Lung (tissue), 12 donors: ENCODE measurements around the gene SYNGR3. TPM values are rescaled to one million over a fixed set of nuclear protein-coding genes. Genes with fewer than 3 reads are reported as not detected.

Source experiments
- ATAC-seq: fragments of 200-7000 bp; cut with Tn5 transposase; one replicate; pipeline ENCODE4 v1.9.1; 2020; ENCODE audit warnings: moderate number of reproducible peaks; ENCODE audit not compliant: insufficient read depth, low FRiP score
- DNase-seq, 3 donors: peaks; one replicate each; pipeline ENCODE4 v3.0.0-alpha.2; 2013 to 2017
- H3K27ac ChIP-seq, 2 donors: one replicate each; pipeline ENCODE4 v1.5.1; 2013; ENCODE audit warnings: mild to moderate bottlenecking in 2 of 2, moderate library complexity in 2 of 2, control low read depth in 1 of 2, inconsistent platforms in 1 of 2, low read depth in 1 of 2, low read length in 1 of 2
- H3K27me3 ChIP-seq, 3 donors: one replicate each; pipeline ENCODE4 v1.5.1; 2013; ENCODE audit warnings: low read length in 2 of 3; ENCODE audit not compliant: control insufficient read depth in 3 of 3, insufficient read depth in 3 of 3
- H3K36me3 ChIP-seq, 4 donors: one replicate each; pipeline ENCODE4 v1.5.1; 2013; ENCODE audit warnings: low read length in 4 of 4, mild to moderate bottlenecking in 1 of 4, moderate library complexity in 1 of 4; ENCODE audit not compliant: control insufficient read depth in 4 of 4, insufficient read depth in 4 of 4
- H3K4me1 ChIP-seq, 5 donors: one replicate each; pipeline ENCODE4 v1.5.1; 2013; ENCODE audit warnings: low read length in 5 of 5, mild to moderate bottlenecking in 2 of 5, moderate library complexity in 1 of 5; ENCODE audit not compliant: control insufficient read depth in 5 of 5, insufficient read depth in 5 of 5
- H3K4me3 ChIP-seq: one replicate; pipeline ENCODE4 v1.5.1; 2013; ENCODE audit warnings: mild to moderate bottlenecking, control low read depth, moderate library complexity
- H3K9ac ChIP-seq, 2 donors: one replicate each; pipeline ENCODE4 v1.5.1; 2013; ENCODE audit warnings: low read length in 2 of 2, control low read depth in 1 of 2; ENCODE audit not compliant: insufficient read depth in 1 of 2
- H3K9me3 ChIP-seq, 4 donors: one replicate each; pipeline ENCODE4 v1.5.1; 2013; ENCODE audit warnings: low read length in 3 of 4, mild to moderate bottlenecking in 1 of 4, moderate library complexity in 1 of 4; ENCODE audit not compliant: control insufficient read depth in 4 of 4, insufficient read depth in 3 of 4
- CTCF ChIP-seq: IDR thresholded peaks from 2 replicates; pipeline ENCODE4 v1.5.1; 2012; ENCODE audit warnings: mild to moderate bottlenecking; ENCODE audit errors: control extremely low read depth, extremely low read depth
- WGBS, 2 donors: extraction: QIAGEN DNeasy Blood & Tissue Kit; methylation state at CpG; one replicate each; pipeline ENCODE4 v1.1.7; 2013; 5-methylcytosine and 5-hydroxymethylcytosine counted together
- polyA plus RNA-seq, 2 donors: library from polyadenylated mRNA; stranded (reverse); fragments of 200-250 nt; gene quantifications; one replicate each; pipeline ENCODE4 v1.2.1, GENCODE V29; 2013
- total RNA-seq, 2 donors: library from RNA; depleted of rRNA in 1 of 2; stranded (reverse); fragments of >200 nt in 1 of 2; gene quantifications; one replicate each; pipeline ENCODE4 v1.2.1, GENCODE V29; 2014 to 2021
- donor health status: control.
- donor health status: control.
- donor health status: Bipolar disorder and iron deficiency.
- donor health status: healthy.
- donor health status: DM: yes; HTN: yes; CAD: no.

SYNGR3 gene
- total and polyA plus RNA-seq, 4 donors = 0.10 to 0.69 (median 0.43) TPM

GRCh38 chr16:2013527-2013926 lies 23.8 kb downstream of the SYNGR3 start:
- 90 to 94% methylated on average over 15 of the region's 15 CpGs for whole genome bisulfite sequencing, 2 donors
- H3K4me1 ChIP-seq = peaks cover 0 to 12% (median 6%) of the 10 kb centered on the region in 5 donors
- no peak overlapping the region for H3K27ac ChIP-seq
- ATAC-seq (no peak), DNase-seq (no peak)
- TF ChIP-seq CTCF = no peak
- no peak overlapping the region for H3K4me3 ChIP-seq
- H3K9me3 ChIP-seq = no peaks in the 10 kb centered on the region
- no peaks in the 10 kb centered on the region for H3K36me3 ChIP-seq
- H3K9ac ChIP-seq = no peak overlapping the region
- no peaks in the 10 kb centered on the region for H3K27me3 ChIP-seq

- H3K27ac ChIP-seq = peak overlapping the region in 1 of 2 donors; percentile 11
- peak; percentile 62 for ATAC-seq
- TF ChIP-seq CTCF = no peak
These were observed 25.6 kb downstream of the SYNGR3 start for GRCh38 chr16:2015117-2015946.

GRCh38 chr16:2015947-2016208 lies 26.1 kb downstream of the SYNGR3 start:
- peak overlapping the region in 1 of 2 donors; percentile 13 for H3K9ac ChIP-seq
- peak overlapping the region in 1 of 2 donors; percentile 11 for H3K27ac ChIP-seq
- no peak for ATAC-seq

More at GRCh38 chr16:2015117-2015946, 25.6 kb downstream of the SYNGR3 start:
- 76 to 84% methylated on average over 24 of the region's 24 CpGs for WGBS, 2 donors
- H3K4me1 ChIP-seq = peaks cover 0 to 12% (median 5%) of the 10 kb centered on the region in 5 donors
- H3K36me3 ChIP-seq = no peaks in the 10 kb centered on the region
- H3K4me3 ChIP-seq = no peak overlapping the region
- no peaks in the 10 kb centered on the region for H3K9me3 ChIP-seq
- H3K9ac ChIP-seq = peak overlapping the region in 1 of 2 donors; percentile 13
- DNase-seq = no peak
- H3K27me3 ChIP-seq = peaks cover 0 to 7% (median 4%) of the 10 kb centered on the region in 3 donors

More at GRCh38 chr16:2015947-2016208, 26.1 kb downstream of the SYNGR3 start:
- WGBS, 2 donors = 90 to 92% methylated on average over 7 of the region's 7 CpGs
- peaks cover 2 to 7% (median 4%) of the 10 kb centered on the region in 3 donors for H3K27me3 ChIP-seq
- no peaks in the 10 kb centered on the region for H3K36me3 ChIP-seq
- no peak for DNase-seq
- TF ChIP-seq CTCF = no peak
- H3K4me3 ChIP-seq = no peak overlapping the region
- no peaks in the 10 kb centered on the region for H3K9me3 ChIP-seq
- peaks cover 0 to 11% (median 0%) of the 10 kb centered on the region in 5 donors for H3K4me1 ChIP-seq
